HL-60 (cell line): Measurements from ENCODE around the gene CD19.

ENCODE experiments used
- GABPA ChIP-seq: IDR thresholded peaks from 2 replicates; pipeline ENCODE4 v1.6.1; 2012; ENCODE audit warnings: low read depth
- POLR2AphosphoS5 ChIP-seq: IDR thresholded peaks from 2 replicates; pipeline ENCODE4 v1.6.1; 2012; ENCODE audit warnings: low read depth
- SPI1 ChIP-seq: IDR thresholded peaks from 2 replicates; pipeline ENCODE4 v1.6.1; 2012; ENCODE audit warnings: low read depth, mild to moderate bottlenecking, borderline replicate concordance
- TF ChIP-seq, protein P1 (sequence below): IDR thresholded peaks from one replicate; pipeline ENCODE4 v1.5.1; 2011; ENCODE audit warnings: low read length, control low read depth, inconsistent platforms; ENCODE audit not compliant: insufficient read depth
- TF ChIP-seq, protein P2 (sequence below): IDR thresholded peaks from 2 replicates; pipeline ENCODE4 v1.6.1; 2012; ENCODE audit warnings: low read depth; ENCODE audit not compliant: insufficient replicate concordance

DNA sequence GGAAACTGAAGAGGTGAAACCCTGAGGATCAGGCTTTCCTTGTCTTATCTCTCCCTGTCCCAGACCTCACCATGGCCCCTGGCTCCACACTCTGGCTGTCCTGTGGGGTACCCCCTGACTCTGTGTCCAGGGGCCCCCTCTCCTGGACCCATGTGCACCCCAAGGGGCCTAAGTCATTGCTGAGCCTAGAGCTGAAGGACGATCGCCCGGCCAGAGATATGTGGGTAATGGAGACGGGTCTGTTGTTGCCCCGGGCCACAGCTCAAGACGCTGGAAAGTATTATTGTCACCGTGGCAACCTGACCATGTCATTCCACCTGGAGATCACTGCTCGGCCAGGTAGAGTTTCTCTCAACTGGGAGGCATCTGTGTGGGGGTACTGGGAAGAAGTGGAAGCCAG is 1.4 kb downstream of the CD19 start:
- TF ChIP-seq, protein P1, sequence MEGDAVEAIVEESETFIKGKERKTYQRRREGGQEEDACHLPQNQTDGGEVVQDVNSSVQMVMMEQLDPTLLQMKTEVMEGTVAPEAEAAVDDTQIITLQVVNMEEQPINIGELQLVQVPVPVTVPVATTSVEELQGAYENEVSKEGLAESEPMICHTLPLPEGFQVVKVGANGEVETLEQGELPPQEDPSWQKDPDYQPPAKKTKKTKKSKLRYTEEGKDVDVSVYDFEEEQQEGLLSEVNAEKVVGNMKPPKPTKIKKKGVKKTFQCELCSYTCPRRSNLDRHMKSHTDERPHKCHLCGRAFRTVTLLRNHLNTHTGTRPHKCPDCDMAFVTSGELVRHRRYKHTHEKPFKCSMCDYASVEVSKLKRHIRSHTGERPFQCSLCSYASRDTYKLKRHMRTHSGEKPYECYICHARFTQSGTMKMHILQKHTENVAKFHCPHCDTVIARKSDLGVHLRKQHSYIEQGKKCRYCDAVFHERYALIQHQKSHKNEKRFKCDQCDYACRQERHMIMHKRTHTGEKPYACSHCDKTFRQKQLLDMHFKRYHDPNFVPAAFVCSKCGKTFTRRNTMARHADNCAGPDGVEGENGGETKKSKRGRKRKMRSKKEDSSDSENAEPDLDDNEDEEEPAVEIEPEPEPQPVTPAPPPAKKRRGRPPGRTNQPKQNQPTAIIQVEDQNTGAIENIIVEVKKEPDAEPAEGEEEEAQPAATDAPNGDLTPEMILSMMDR = no peak
- TF ChIP-seq GABPA (no peak), POLR2AphosphoS5 (no peak), SPI1 (no peak)
- TF ChIP-seq, protein P2, sequence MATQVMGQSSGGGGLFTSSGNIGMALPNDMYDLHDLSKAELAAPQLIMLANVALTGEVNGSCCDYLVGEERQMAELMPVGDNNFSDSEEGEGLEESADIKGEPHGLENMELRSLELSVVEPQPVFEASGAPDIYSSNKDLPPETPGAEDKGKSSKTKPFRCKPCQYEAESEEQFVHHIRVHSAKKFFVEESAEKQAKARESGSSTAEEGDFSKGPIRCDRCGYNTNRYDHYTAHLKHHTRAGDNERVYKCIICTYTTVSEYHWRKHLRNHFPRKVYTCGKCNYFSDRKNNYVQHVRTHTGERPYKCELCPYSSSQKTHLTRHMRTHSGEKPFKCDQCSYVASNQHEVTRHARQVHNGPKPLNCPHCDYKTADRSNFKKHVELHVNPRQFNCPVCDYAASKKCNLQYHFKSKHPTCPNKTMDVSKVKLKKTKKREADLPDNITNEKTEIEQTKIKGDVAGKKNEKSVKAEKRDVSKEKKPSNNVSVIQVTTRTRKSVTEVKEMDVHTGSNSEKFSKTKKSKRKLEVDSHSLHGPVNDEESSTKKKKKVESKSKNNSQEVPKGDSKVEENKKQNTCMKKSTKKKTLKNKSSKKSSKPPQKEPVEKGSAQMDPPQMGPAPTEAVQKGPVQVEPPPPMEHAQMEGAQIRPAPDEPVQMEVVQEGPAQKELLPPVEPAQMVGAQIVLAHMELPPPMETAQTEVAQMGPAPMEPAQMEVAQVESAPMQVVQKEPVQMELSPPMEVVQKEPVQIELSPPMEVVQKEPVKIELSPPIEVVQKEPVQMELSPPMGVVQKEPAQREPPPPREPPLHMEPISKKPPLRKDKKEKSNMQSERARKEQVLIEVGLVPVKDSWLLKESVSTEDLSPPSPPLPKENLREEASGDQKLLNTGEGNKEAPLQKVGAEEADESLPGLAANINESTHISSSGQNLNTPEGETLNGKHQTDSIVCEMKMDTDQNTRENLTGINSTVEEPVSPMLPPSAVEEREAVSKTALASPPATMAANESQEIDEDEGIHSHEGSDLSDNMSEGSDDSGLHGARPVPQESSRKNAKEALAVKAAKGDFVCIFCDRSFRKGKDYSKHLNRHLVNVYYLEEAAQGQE = no peak
